ENCODE measurements around the gene FRMD4B.

DNA sequence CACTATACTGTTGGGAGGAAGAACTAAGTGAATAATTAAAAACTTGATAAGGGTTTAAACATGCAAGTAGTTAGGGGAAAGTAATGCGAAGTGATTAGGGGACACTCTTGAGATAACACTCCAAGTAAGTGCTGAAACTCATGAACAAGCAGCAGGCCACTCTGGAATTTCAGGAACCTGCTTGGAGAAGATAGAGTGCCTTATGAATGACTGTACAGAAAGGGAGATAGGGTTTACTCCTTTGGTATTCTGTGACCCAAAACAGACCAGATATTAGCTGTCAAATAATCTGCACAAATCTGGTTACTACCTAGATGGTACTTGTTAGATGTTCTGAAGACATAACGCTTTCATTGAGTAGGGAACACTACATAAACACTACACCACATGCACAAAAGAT is 85.6 kb downstream of the FRMD4B start:
- TF ChIP-seq, protein P1, sequence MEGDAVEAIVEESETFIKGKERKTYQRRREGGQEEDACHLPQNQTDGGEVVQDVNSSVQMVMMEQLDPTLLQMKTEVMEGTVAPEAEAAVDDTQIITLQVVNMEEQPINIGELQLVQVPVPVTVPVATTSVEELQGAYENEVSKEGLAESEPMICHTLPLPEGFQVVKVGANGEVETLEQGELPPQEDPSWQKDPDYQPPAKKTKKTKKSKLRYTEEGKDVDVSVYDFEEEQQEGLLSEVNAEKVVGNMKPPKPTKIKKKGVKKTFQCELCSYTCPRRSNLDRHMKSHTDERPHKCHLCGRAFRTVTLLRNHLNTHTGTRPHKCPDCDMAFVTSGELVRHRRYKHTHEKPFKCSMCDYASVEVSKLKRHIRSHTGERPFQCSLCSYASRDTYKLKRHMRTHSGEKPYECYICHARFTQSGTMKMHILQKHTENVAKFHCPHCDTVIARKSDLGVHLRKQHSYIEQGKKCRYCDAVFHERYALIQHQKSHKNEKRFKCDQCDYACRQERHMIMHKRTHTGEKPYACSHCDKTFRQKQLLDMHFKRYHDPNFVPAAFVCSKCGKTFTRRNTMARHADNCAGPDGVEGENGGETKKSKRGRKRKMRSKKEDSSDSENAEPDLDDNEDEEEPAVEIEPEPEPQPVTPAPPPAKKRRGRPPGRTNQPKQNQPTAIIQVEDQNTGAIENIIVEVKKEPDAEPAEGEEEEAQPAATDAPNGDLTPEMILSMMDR (IDR thresholded peaks at IDR 0.05), result no peak
- no peak for TF ChIP-seq POLR2A (IDR thresholded peaks at IDR 0.05)
